ENCODE data around the gene FLT3LG.

GRCh38 chr19:49438261-49438660 is 35.8 kb upstream of the FLT3LG start:
- TF ChIP-seq, protein P1, sequence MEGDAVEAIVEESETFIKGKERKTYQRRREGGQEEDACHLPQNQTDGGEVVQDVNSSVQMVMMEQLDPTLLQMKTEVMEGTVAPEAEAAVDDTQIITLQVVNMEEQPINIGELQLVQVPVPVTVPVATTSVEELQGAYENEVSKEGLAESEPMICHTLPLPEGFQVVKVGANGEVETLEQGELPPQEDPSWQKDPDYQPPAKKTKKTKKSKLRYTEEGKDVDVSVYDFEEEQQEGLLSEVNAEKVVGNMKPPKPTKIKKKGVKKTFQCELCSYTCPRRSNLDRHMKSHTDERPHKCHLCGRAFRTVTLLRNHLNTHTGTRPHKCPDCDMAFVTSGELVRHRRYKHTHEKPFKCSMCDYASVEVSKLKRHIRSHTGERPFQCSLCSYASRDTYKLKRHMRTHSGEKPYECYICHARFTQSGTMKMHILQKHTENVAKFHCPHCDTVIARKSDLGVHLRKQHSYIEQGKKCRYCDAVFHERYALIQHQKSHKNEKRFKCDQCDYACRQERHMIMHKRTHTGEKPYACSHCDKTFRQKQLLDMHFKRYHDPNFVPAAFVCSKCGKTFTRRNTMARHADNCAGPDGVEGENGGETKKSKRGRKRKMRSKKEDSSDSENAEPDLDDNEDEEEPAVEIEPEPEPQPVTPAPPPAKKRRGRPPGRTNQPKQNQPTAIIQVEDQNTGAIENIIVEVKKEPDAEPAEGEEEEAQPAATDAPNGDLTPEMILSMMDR (IDR thresholded peaks at IDR 0.05; ENCODE audit: low read length) = no peak
- no peak for TF ChIP-seq EZH2 (optimal IDR thresholded peaks at IDR 0.05; ENCODE audit: low read depth, low read length)
